SU-DHL-6 (cell line): ENCODE results near the gene CCDC59.

Experiments used
- H2AFZ ChIP-seq: fragments of 200-600 bp; sonication (generic); 2 replicates; pipeline ENCODE4 v1.6.1; 2014; ENCODE audit warnings: low read depth, mild to moderate bottlenecking, moderate library complexity, mixed read lengths, antibody characterized with exemption, low read length; ENCODE audit not compliant: severe bottlenecking
- H3F3A ChIP-seq: fragments of 200-600 bp; shearing (Covaris generic); 2 replicates; pipeline ENCODE4 v1.6.0; 2016; ENCODE audit warnings: antibody characterized with exemption, mild to moderate bottlenecking; ENCODE audit not compliant: insufficient read depth
- H3K27ac ChIP-seq: fragments of 200-600 bp; sonication (generic); 2 replicates; pipeline ENCODE4 v1.5.1; 2016; ENCODE audit warnings: low read depth, mild to moderate bottlenecking, low read length, moderate library complexity, mixed read lengths
- H3K27me3 ChIP-seq: fragments of 200-600 bp; sonication (generic), shearing (Covaris generic); 2 replicates; pipeline ENCODE4 v1.6.0; 2014; ENCODE audit warnings: mild to moderate bottlenecking, low read length
- H3K36me3 ChIP-seq: fragments of 200-600 bp; sonication (generic); 2 replicates; pipeline ENCODE4 v1.6.1; 2014; ENCODE audit warnings: mild to moderate bottlenecking, low read length, mixed read lengths
- H3K4me2 ChIP-seq: fragments of 300-600, 200-600 bp; shearing (Covaris generic), sonication (generic); 2 replicates; pipeline ENCODE4 v1.6.0; 2014; ENCODE audit warnings: low read length, low read depth, mild to moderate bottlenecking; ENCODE audit not compliant: poor library complexity, severe bottlenecking
- H3K4me3 ChIP-seq: fragments of 200-600 bp; sonication (generic); 2 replicates; pipeline ENCODE4 v1.5.1; 2014; ENCODE audit warnings: antibody characterized with exemption, low read length, mild to moderate bottlenecking, mixed read lengths; ENCODE audit not compliant: insufficient read depth, poor library complexity, severe bottlenecking
- H3K79me2 ChIP-seq: fragments of 200-600 bp; sonication (generic); 2 replicates; pipeline ENCODE4 v1.6.1; 2014; ENCODE audit warnings: mild to moderate bottlenecking, low read length, moderate library complexity; ENCODE audit not compliant: insufficient read depth
- H3K9ac ChIP-seq: fragments of 200-600 bp; sonication (generic); 2 replicates; pipeline ENCODE4 v1.7.0; 2014; ENCODE audit warnings: mild to moderate bottlenecking, low read length
- H3K9me2 ChIP-seq: fragments of 200-600 bp; sonication (generic); replicated peaks from 2 replicates; pipeline ENCODE4 v1.6.1; 2014; ENCODE audit warnings: low read length; ENCODE audit not compliant: insufficient read depth
- H3K9me3 ChIP-seq: fragments of 200-600 bp; sonication (generic); 2 replicates; pipeline ENCODE4 v1.6.1; 2014; ENCODE audit warnings: low read length, mixed read lengths; ENCODE audit not compliant: insufficient read depth
- H4K20me1 ChIP-seq: fragments of 200-600 bp; sonication (generic); 2 replicates; pipeline ENCODE4 v1.6.1; 2014; ENCODE audit warnings: low read depth, mild to moderate bottlenecking, antibody characterized with exemption, low read length, moderate library complexity, mixed read lengths
- EZH2phosphoT487 ChIP-seq: fragments of 200-600 bp; sonication (generic), shearing (Covaris generic); conservative IDR thresholded peaks from 2 replicates; pipeline ENCODE4 v1.6.1; 2018; ENCODE audit warnings: mild to moderate bottlenecking, antibody characterized with exemption, low read length, moderate library complexity, mixed read lengths
- TF ChIP-seq, protein P1 (sequence below): fragments of 200-600 bp; sonication (generic); IDR thresholded peaks from one replicate; pipeline ENCODE4 v1.5.1; 2017; ENCODE audit warnings: antibody characterized with exemption, mild to moderate bottlenecking, low read length, moderate library complexity; ENCODE audit not compliant: insufficient read depth, poor library complexity, severe bottlenecking

Gene CCDC59, protein sequence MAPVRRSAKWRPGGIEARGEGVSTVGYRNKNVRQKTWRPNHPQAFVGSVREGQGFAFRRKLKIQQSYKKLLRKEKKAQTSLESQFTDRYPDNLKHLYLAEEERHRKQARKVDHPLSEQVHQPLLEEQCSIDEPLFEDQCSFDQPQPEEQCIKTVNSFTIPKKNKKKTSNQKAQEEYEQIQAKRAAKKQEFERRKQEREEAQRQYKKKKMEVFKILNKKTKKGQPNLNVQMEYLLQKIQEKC

DNA sequence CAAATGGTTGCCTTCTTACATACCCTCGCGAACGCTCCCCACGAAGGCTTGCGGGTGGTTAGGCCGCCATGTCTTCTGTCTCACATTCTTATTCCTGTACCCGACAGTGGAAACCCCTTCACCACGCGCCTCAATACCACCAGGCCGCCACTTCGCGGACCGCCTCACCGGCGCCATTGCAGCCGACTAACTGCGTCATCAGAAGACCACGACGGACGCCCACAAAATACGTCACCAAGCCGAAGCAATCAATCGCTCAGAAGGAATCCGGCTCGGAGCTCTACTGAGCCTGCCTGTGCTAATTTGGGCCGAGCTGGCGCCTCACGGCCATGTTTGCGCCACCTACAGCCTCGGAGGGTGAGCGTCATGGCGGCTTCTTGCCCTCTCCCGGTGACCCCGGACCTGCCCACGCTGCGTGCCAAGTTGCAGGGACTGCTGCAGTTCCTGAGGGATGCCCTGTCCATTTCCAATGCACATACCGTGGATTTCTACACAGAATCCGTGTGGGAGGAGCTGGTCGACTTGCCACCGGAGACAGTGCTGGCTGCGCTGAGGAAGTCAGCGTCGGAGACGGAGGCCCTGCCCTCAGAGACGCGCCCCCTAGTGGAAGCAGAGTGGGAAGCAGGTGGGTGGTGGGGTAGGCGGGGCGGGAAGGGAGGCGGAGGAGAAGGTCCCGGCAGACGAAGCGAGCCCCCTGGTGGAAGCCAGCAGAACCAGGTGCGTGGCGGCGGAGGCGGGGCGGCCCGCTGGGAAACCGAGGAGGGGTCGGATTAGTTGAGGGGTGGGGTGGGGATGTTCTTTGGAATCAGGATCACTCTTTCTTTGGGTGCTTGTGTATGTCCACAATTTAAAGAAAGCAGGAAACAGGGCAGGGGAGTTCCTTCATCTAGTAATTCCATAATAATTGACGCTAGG is at the start of gene CCDC59, which contains the start of gene METTL25:
Gene CCDC59 (minus strand): TSS at position 188 of the 915 bp plus-strand sequence. CDS start 11 bp downstream, at position 177.
Gene METTL25 (plus strand): TSS at position 330 of the 915 bp plus-strand sequence. CDS start 37 bp downstream, at position 367.
- peak within 1 kb of the TSS; percentile 87 for H3K9ac ChIP-seq
- H3F3A ChIP-seq, result peaks cover 9% of the 10 kb centered on the region; the same call in 1 of the 2 replicates
- H3K4me3 ChIP-seq, result peak within 1 kb of the TSS; percentile 95
- TF ChIP-seq EZH2phosphoT487, result no peak
- TF ChIP-seq, protein P1, sequence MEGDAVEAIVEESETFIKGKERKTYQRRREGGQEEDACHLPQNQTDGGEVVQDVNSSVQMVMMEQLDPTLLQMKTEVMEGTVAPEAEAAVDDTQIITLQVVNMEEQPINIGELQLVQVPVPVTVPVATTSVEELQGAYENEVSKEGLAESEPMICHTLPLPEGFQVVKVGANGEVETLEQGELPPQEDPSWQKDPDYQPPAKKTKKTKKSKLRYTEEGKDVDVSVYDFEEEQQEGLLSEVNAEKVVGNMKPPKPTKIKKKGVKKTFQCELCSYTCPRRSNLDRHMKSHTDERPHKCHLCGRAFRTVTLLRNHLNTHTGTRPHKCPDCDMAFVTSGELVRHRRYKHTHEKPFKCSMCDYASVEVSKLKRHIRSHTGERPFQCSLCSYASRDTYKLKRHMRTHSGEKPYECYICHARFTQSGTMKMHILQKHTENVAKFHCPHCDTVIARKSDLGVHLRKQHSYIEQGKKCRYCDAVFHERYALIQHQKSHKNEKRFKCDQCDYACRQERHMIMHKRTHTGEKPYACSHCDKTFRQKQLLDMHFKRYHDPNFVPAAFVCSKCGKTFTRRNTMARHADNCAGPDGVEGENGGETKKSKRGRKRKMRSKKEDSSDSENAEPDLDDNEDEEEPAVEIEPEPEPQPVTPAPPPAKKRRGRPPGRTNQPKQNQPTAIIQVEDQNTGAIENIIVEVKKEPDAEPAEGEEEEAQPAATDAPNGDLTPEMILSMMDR, result peak; percentile 99
- H2AFZ ChIP-seq, result peak within 1 kb of the TSS; percentile 95
- peak within 1 kb of the TSS; percentile 72 for H3K4me2 ChIP-seq
- H3K36me3 ChIP-seq, result peaks cover 27% of the 10 kb centered on the region; the same call in 1 of the 2 replicates
- H3K9me3 ChIP-seq, result no peaks in the 10 kb centered on the region
- H4K20me1 ChIP-seq, result no peaks in the 10 kb centered on the region
- H3K27me3 ChIP-seq, result no peaks in the 10 kb centered on the region
- H3K79me2 ChIP-seq, result peaks cover 38% of the 10 kb centered on the region
- no peaks in the 10 kb centered on the region for H3K9me2 ChIP-seq
- peak within 1 kb of the TSS; percentile 86 for H3K27ac ChIP-seq

DNA sequence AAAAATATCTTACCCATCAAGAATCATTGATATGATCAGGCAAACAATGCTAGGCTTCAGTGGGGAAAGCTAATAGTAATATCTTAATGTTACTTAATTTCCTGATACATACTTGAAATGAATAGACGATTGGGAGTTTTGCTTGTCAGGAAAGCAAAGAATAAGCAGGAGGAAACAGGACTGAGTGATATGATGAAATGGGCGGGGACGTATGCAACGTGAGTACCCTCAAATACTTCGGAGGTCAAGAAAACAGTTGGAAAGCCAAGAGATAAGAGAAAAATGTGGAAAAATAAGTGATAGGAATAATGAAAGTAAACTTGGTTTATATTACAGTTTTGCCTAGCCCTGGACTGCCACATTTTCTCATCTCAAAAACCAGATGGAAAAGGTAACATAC is 49.3 kb upstream of the CCDC59 start:
- no peaks in the 10 kb centered on the region for H4K20me1 ChIP-seq
- no peaks in the 10 kb centered on the region for H3K36me3 ChIP-seq
- no peak overlapping the region for H3K27ac ChIP-seq
- H3K9me3 ChIP-seq, result no peaks in the 10 kb centered on the region
- H3K4me3 ChIP-seq, result no peak overlapping the region
- TF ChIP-seq EZH2phosphoT487, result no peak
- TF ChIP-seq, protein P1, result no peak
- no peaks in the 10 kb centered on the region; the same call in 1 of the 2 replicates for H3F3A ChIP-seq
- H3K9ac ChIP-seq, result no peak overlapping the region
- no peaks in the 10 kb centered on the region for H3K27me3 ChIP-seq
- no peaks in the 10 kb centered on the region for H3K79me2 ChIP-seq
- no peak overlapping the region for H3K4me2 ChIP-seq
- no peaks in the 10 kb centered on the region for H3K9me2 ChIP-seq
- no peak overlapping the region for H2AFZ ChIP-seq

DNA sequence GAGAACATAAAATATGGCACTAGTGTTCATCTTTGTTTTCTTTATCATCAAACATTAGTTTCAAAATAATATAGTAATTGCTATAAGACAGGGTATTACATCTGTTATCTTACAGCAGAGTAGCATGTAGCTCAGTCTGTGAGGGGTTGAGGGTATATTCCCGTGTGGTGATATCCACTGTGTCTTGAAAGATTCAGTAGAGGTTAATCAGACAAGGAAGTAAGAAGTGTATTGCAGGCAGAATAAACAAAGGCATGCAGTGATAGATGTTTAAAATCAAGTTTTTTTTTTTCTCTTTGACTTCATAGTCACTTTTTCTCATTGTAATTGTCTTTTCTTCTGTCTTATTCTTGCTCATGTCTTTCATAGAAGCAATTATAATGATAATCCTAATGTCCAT is 48.5 kb upstream of the CCDC59 start:
- Histone ChIP-seq H3K4me2 (no peak overlapping the region), H3K27ac (no peak overlapping the region), H3K27me3 (no peaks in the 10 kb centered on the region), H3K4me3 (no peak overlapping the region), H3K36me3 (no peaks in the 10 kb centered on the region), H3K9ac (no peak overlapping the region), H3K9me3 (no peaks in the 10 kb centered on the region), H4K20me1 (no peaks in the 10 kb centered on the region), H3F3A (no peaks in the 10 kb centered on the region; the same call in 1 of the 2 replicates), H2AFZ (no peak overlapping the region), H3K79me2 (no peaks in the 10 kb centered on the region), H3K9me2 (no peaks in the 10 kb centered on the region)
- TF ChIP-seq EZH2phosphoT487, result no peak
- TF ChIP-seq, protein P1, result no peak
